GM13976 (cell line): ENCODE measurements around the gene RANGAP1.

ENCODE experiments used
- DNase-seq: peaks from one replicate; pipeline ENCODE4 v3.0.0; 2012; ENCODE audit warnings: low spot score
- in situ Hi-C: fragments of 300-500 bp; cut with MboI; formaldehyde crosslinking; loops from one replicate; pipeline ENCODE4 v1.12.0; 2022; ENCODE audit warnings: low sequenced_read_pairs, mixed read lengths, inconsistent platforms; ENCODE audit not compliant: unreplicated experiment
- TF ChIP-seq, protein P1 (sequence below): IDR thresholded peaks from 2 replicates; pipeline ENCODE4 v1.5.1; 2012; ENCODE audit warnings: borderline replicate concordance, mild to moderate bottlenecking; ENCODE audit not compliant: insufficient read depth; ENCODE audit errors: extremely low read depth, missing control alignments, control extremely low read depth

Gene RANGAP1

DNA sequence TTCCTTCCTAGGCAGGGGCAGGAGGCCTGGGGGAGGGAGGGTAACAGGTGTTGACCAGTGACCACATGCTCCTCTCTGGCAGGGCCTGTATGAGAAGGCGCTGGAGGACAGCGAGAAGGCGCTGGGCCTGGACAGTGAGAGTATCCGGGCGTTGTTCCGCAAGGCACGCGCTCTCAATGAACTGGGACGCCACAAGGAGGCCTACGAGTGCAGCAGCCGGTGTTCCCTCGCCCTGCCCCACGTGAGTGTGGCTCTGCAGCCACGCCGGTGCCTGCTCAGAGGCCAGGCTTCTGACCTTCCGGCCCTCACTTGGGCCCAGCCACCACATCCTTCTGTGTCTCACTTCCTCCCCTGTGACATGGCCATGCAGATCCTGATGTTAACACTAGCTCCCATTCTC is 41.1 kb upstream of the RANGAP1 start:
- DNase-seq = no peak
- TF ChIP-seq, protein P1, sequence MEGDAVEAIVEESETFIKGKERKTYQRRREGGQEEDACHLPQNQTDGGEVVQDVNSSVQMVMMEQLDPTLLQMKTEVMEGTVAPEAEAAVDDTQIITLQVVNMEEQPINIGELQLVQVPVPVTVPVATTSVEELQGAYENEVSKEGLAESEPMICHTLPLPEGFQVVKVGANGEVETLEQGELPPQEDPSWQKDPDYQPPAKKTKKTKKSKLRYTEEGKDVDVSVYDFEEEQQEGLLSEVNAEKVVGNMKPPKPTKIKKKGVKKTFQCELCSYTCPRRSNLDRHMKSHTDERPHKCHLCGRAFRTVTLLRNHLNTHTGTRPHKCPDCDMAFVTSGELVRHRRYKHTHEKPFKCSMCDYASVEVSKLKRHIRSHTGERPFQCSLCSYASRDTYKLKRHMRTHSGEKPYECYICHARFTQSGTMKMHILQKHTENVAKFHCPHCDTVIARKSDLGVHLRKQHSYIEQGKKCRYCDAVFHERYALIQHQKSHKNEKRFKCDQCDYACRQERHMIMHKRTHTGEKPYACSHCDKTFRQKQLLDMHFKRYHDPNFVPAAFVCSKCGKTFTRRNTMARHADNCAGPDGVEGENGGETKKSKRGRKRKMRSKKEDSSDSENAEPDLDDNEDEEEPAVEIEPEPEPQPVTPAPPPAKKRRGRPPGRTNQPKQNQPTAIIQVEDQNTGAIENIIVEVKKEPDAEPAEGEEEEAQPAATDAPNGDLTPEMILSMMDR = no peak
- in situ Hi-C loops = no loop called here

DNA sequence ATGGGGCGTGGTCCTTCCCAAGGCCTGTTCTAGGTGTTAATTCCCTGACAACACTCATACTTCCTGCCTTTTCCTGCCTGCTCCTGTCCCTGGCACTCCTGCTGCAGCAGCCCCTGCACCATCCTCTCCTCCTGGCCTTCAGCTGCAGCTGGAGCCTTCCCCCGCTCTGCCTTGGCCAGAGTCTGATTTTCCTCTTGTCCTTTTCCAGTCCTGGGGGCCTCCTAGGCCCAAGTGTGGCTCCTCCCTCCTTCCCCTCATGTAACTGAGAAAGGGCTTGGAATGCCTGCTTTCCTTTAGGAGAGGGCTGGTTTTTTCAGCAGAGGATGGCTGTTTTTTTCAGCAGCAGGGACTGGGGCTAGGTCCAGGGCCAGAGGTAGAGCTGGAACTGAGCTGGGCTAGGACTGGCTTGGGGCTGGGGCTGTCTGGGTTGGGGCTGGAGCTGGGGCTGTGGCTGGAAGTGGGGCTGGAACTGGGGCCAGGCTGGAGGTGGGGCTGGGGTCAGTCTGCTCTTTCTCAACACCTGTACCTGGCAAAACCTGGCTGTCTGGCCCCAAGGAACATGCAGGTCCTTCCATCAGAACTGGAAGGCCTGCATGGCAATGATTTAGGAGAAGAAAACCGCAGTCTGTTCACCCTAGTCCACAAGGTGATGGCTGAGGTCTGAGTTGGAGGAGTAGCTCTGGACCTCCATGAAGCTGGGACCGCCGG is 39.0 kb upstream of the RANGAP1 start:
- in situ Hi-C loops = no loop called here
- TF ChIP-seq, protein P1 = no peak
- no peak for DNase-seq

DNA sequence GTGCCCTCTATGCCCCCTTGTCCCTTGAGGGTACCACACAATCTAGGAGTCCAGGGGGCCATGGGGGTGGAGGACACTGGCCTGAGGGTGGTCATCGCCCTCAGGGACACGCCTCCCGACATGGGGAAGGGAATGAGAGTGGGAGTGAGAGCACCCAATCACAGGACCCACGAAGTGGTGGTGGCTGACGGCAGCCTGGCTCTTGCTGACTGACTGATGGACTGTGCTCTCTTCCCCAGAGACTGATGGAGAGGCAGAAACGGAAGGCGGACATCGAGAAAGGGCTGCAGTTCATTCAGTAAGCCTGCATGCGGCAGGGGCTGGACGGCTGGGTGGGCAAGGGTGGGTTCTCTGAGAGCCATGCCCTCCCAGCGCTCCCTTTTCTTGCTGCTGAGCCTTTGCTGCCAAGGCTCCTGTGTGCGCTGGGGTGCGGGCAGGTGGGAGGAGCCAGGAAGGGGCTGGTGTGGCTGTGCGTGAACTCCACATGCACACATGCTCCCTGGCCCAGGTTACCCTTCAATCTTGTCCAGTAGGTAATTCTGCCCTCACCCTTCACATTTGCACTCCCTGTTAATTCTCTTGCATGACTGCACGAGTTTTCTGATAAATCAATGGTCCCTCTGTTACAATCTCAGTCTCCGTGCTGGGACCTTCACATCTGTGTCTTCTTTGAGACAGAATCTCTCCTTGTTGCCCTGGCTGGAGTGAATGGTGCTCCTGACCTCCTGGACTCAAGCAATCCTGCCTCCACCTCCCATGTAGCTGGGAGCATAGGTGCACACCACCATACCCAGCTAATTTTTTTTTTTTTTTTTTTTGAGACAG is 34.6 kb upstream of the RANGAP1 start:
- in situ Hi-C loops = no loop called here
- TF ChIP-seq, protein P1 = no peak
- DNase-seq = no peak

DNA sequence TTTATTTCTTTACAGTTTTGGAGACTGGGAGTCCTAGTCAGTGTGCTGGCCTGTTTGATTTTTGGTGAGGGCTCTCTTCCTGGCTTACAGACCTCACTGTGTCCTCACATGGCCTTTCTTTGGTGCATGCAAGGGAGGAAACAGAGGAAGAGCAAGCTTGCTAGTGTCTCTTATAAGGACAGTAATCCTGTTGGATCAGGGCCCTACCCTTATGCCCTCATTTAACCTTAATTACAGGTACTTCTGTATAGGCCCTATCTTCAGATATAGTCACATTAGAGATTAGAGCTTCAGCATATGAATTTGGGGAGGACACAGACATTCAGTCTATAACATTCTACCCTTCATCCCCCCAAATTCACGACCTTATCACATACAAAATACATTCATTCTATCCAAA is 29.6 kb upstream of the RANGAP1 start:
- no peak for DNase-seq
- in situ Hi-C loops = no loop called here
- TF ChIP-seq, protein P1 = no peak

DNA sequence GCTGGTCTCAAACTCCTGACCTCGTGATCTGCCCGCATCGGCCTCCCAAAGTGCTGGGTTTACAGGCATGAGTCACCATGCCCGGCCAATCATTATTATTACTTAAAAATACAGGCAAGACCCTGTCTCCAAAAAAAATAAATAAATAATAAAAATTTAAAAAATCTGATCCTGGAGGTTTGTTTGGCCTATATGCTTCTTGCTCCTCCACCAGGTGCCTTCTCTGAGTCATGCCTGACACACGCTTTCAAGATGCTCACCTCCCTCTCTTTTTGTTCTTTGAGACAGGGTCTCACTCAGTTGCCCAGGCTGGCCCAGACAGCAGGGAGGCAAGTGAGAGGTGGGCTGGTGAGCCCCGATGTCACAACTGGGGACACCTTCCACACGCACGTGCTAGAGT is 28.8 kb upstream of the RANGAP1 start:
- in situ Hi-C loops = no loop called here
- TF ChIP-seq, protein P1 = no peak
- DNase-seq = no peak

DNA sequence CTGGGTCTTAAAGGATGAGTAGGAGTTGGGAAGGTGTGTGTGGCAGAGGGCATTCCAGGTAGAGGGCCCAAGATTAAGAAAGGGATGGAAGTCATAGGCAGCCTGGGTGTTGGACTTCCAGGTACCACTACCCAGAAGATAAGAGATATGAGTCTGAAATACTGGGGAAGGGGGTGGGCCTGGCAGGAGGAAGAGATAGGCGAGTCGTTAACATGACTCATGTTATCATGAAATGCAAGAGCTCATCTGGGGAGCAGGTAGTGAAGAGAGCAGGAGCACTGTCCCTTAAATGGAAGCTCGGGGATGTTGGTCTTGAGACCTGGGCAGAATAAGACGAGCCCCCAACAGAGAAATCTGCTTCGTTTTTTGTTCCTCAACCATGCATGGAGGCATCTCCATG is 25.5 kb upstream of the RANGAP1 start:
- TF ChIP-seq, protein P1 = no peak
- in situ Hi-C loops = no loop called here
- DNase-seq = no peak

DNA sequence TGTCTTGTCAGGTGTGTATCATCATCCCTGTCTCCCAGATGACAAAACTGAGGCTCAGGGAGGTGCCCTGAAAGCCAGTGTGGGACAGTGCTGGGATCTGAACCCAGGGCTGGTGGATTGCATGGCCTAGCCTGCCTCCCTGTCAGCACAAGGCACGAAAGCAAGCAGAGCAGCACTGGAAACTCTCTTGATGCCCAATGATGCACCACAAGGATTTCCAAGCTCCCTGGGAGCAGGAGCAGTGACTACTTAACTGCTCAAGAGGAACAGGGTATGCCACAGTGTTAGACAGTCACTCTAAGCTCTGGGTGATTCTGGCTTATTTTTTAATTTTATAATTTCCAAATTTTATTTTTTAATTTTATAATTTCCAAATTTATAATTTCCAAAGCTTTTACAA is 24.3 kb upstream of the RANGAP1 start:
- no peak for DNase-seq
- in situ Hi-C loops = no loop called here
- TF ChIP-seq, protein P1 = no peak
